Loucy (cell line): ENCODE data around the gene LYL1.

Source experiments
- H2AFZ ChIP-seq: fragments of 200-600 bp; sonication (generic); 2 replicates; pipeline ENCODE4 v1.6.0; 2016; ENCODE audit warnings: antibody characterized with exemption, mild to moderate bottlenecking, low read length, moderate library complexity
- H3F3A ChIP-seq: fragments of 200-600 bp; 2 replicates; pipeline ENCODE4 v1.6.0; 2016; ENCODE audit warnings: antibody characterized with exemption, low read depth, mild to moderate bottlenecking
- H3K27me3 ChIP-seq: fragments of 200-600 bp; sonication (generic); 2 replicates; pipeline ENCODE4 v1.6.1; 2014; ENCODE audit warnings: low read length, mild to moderate bottlenecking; ENCODE audit not compliant: insufficient read depth, poor library complexity, severe bottlenecking
- H3K36me3 ChIP-seq: fragments of 200-600 bp; sonication (generic); 2 replicates; pipeline ENCODE4 v1.6.1; 2016; ENCODE audit warnings: low read length; ENCODE audit not compliant: insufficient read depth
- H3K4me1 ChIP-seq: fragments of 200-600 bp; sonication (generic); 2 replicates; pipeline ENCODE4 v1.5.1; 2014; ENCODE audit warnings: low read length, mild to moderate bottlenecking; ENCODE audit not compliant: insufficient read depth, poor library complexity, severe bottlenecking
- H3K4me2 ChIP-seq: fragments of 200-600 bp; sonication (generic); 2 replicates; pipeline ENCODE4 v1.6.0; 2014; ENCODE audit warnings: antibody characterized with exemption, low read length, low read depth, mild to moderate bottlenecking; ENCODE audit not compliant: poor library complexity, severe bottlenecking
- H3K4me3 ChIP-seq: fragments of 200-600 bp; sonication (generic); 2 replicates; pipeline ENCODE4 v1.5.1; 2014; ENCODE audit warnings: low read length, mild to moderate bottlenecking, mixed read lengths; ENCODE audit not compliant: poor library complexity, severe bottlenecking
- H3K79me2 ChIP-seq: fragments of 200-600 bp; sonication (generic); 2 replicates; pipeline ENCODE4 v1.6.1; 2014; ENCODE audit warnings: low read length; ENCODE audit not compliant: insufficient read depth
- H3K9ac ChIP-seq: fragments of 200-600 bp; sonication (generic); 2 replicates; pipeline ENCODE4 v1.6.0; 2014; ENCODE audit warnings: mild to moderate bottlenecking, low read depth, low read length, moderate library complexity; ENCODE audit not compliant: poor library complexity, severe bottlenecking
- H3K9me2 ChIP-seq: fragments of 200-600 bp; sonication (generic); replicated peaks from 2 replicates; pipeline ENCODE4 v1.6.1; 2016; ENCODE audit warnings: low read depth, low read length, mixed read lengths
- H3K9me3 ChIP-seq: fragments of 200-600 bp; sonication (generic); 2 replicates; pipeline ENCODE4 v1.6.1; 2014; ENCODE audit warnings: mild to moderate bottlenecking, antibody characterized with exemption, low read length, low read depth; ENCODE audit not compliant: insufficient read depth
- H4K20me1 ChIP-seq: fragments of 200-600 bp; sonication (generic); 2 replicates; pipeline ENCODE4 v1.6.0; 2014; ENCODE audit warnings: antibody characterized with exemption, low read length, mild to moderate bottlenecking; ENCODE audit not compliant: insufficient read depth, poor library complexity, severe bottlenecking
- CTCF ChIP-seq: fragments of 200-600 bp; sonication (generic); conservative IDR thresholded peaks from 2 replicates; pipeline ENCODE4 v1.5.1; 2014; ENCODE audit warnings: mild to moderate bottlenecking, antibody characterized with exemption, low read length
- EZH2phosphoT487 ChIP-seq: fragments of 200-600 bp; IDR thresholded peaks from 2 replicates; pipeline ENCODE4 v1.6.1; 2018; ENCODE audit warnings: antibody characterized with exemption, mild to moderate bottlenecking, moderate library complexity, borderline replicate concordance

The LYL1 gene

DNA sequence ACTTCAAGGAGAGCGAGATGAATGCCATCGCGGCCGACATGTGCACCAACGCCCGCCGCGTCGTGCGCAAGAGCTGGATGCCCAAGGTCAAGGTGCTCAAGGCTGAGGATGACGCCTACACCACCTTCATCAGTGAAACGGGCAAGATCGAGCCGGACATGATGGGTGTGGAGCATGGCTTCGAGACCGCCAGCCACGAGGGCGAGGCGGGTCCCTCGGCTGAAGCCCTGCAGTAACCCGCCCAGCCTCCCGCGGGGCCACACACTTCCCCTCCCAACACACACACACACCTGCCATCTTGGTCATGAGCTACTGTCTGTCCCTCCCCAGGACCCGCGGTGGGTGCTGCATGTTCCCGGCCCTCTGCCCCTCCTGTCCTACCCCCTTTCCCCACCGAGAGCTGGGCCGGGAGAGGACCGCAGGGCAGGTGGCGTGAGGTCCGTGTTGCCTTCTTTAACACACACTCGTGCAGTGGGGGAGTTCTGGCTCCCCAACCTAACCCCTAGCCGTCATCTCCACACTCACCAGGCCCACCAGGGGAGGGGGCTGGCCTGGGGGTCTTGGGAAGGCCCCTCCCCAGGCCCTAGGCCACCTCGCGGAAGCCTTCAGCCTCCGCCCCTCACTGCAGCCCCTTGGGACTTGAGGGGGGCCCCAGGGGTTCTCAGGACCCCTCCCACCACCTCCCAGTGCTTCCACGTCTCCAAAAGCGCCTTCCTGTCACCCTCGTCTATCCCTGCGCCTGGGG, 35.7 kb upstream of the LYL1 start:
- Histone ChIP-seq H3K36me3 (peaks cover 46% of the 10 kb centered on the region; the same call in 1 of the 2 replicates), H3K79me2 (peaks cover 20% of the 10 kb centered on the region)
- TF ChIP-seq CTCF (no peak), EZH2phosphoT487 (no peak)

GRCh38 chr19:13137290-13137794, 34.7 kb upstream of the LYL1 start:
- peaks cover 17% of the 10 kb centered on the region for H4K20me1 ChIP-seq
- no peaks in the 10 kb centered on the region for H3F3A ChIP-seq
- TF ChIP-seq CTCF = no peak
- no peak for TF ChIP-seq EZH2phosphoT487
- no peak overlapping the region for H3K4me2 ChIP-seq
- H3K79me2 ChIP-seq = peaks cover 28% of the 10 kb centered on the region
- H2AFZ ChIP-seq = no peak overlapping the region
- no peak overlapping the region for H3K9ac ChIP-seq
- H3K36me3 ChIP-seq = peaks cover 46% of the 10 kb centered on the region; the same call in 1 of the 2 replicates
- peaks cover 7% of the 10 kb centered on the region for H3K4me1 ChIP-seq
- no peak overlapping the region for H3K4me3 ChIP-seq
- H3K9me2 ChIP-seq = no peaks in the 10 kb centered on the region
- no peaks in the 10 kb centered on the region for H3K27me3 ChIP-seq
- no peaks in the 10 kb centered on the region for H3K9me3 ChIP-seq

More for the DNA sequence above, 35.7 kb upstream of the LYL1 start:
- Histone ChIP-seq H3K4me1 (no peaks in the 10 kb centered on the region), H4K20me1 (peaks cover 7% of the 10 kb centered on the region), H3K9ac (no peak overlapping the region), H3K27me3 (no peaks in the 10 kb centered on the region), H3K9me2 (no peaks in the 10 kb centered on the region), H2AFZ (no peak overlapping the region), H3F3A (no peaks in the 10 kb centered on the region), H3K9me3 (no peaks in the 10 kb centered on the region), H3K4me2 (no peak overlapping the region), H3K4me3 (no peak overlapping the region)

- Histone ChIP-seq H3F3A (no peaks in the 10 kb centered on the region), H3K9ac (no peak overlapping the region), H3K36me3 (peaks cover 46% of the 10 kb centered on the region; the same call in 1 of the 2 replicates), H3K4me1 (peaks cover 14% of the 10 kb centered on the region), H3K9me2 (no peaks in the 10 kb centered on the region), H4K20me1 (peaks cover 32% of the 10 kb centered on the region), H3K9me3 (no peaks in the 10 kb centered on the region), H3K79me2 (peaks cover 39% of the 10 kb centered on the region), H3K4me3 (no peak overlapping the region), H2AFZ (no peak overlapping the region), H3K4me2 (no peak overlapping the region), H3K27me3 (no peaks in the 10 kb centered on the region)
- TF ChIP-seq EZH2phosphoT487 (no peak), CTCF (no peak)
Measured at GRCh38 chr19:13135068-13136062, 32.7 kb upstream of the LYL1 start.
